ENCODE measurements around the gene IQCH.

IQCH gene

DNA sequence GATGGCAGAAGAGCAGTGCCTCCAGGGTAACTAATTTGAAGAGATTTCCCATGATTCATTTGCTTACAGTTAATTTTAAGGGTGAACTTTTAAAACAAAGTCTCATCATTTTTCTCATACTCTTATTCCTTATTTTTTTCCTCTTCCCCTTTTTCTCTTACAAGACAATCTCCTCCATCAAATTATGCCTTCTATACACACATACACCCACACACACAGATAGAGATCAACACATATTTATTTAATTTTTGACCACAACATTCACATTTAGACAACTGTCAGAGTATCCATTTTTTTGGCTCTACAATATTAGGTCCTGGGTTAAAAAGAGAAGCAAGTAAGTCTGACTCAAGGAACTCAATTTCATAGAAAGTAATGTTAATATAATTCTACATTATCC, 37.7 kb upstream of the IQCH start:
- no peak overlapping the region for H3K4me3 ChIP-seq (ENCODE audit: low read depth, low read length)
- no peak for DNase-seq (ENCODE audit: low read depth)
- TF ChIP-seq, protein P1, sequence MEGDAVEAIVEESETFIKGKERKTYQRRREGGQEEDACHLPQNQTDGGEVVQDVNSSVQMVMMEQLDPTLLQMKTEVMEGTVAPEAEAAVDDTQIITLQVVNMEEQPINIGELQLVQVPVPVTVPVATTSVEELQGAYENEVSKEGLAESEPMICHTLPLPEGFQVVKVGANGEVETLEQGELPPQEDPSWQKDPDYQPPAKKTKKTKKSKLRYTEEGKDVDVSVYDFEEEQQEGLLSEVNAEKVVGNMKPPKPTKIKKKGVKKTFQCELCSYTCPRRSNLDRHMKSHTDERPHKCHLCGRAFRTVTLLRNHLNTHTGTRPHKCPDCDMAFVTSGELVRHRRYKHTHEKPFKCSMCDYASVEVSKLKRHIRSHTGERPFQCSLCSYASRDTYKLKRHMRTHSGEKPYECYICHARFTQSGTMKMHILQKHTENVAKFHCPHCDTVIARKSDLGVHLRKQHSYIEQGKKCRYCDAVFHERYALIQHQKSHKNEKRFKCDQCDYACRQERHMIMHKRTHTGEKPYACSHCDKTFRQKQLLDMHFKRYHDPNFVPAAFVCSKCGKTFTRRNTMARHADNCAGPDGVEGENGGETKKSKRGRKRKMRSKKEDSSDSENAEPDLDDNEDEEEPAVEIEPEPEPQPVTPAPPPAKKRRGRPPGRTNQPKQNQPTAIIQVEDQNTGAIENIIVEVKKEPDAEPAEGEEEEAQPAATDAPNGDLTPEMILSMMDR (IDR thresholded peaks at IDR 0.05; ENCODE audit: low read depth, low read length, missing control alignments) = no peak

DNA sequence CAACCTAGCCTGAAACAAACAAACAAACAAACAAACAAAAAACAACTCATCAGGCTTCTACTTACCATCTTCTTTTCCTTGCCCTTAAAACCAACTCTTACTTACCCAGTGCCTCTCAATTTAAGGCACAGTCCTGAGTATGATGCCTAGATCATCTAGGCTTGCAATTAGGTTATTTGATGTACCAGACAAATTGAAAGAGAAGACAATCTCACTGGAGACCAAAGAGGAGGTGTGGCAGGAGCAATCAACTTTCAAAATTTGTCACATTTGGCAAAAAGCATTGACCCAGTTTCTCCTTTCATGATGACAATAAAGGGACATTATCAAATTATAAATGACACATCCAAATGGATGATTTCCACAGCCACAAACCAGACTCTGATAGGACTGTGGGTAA, 36.2 kb upstream of the IQCH start:
- no peak overlapping the region for H3K4me3 ChIP-seq (ENCODE audit: low read depth, low read length)
- DNase-seq (ENCODE audit: low read depth) = no peak
- TF ChIP-seq, protein P1 (IDR thresholded peaks at IDR 0.05; ENCODE audit: low read depth, low read length, missing control alignments) = no peak

DNA sequence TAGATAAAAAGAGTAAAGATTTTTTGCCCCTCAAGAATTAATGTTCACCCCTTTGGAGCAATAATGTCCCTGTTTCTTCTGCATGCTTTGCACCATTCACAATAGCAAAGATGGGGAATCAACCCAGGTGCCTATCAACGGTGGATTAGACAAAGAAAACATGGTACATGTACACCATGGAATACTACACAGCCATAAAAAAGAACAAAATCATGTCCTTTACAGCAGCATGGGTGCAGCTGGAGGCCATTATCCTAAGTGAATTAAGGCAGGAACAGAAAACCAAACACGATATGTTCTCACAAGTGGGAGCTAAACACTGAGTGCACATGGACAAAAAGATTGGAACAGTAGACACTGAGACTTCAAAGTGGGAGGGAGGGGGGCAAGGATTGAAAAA, 35.3 kb upstream of the IQCH start:
- no peak for DNase-seq (ENCODE audit: low read depth)
- TF ChIP-seq, protein P1 (IDR thresholded peaks at IDR 0.05; ENCODE audit: low read depth, low read length, missing control alignments) = no peak
- no peak overlapping the region for H3K4me3 ChIP-seq (ENCODE audit: low read depth, low read length)

DNA sequence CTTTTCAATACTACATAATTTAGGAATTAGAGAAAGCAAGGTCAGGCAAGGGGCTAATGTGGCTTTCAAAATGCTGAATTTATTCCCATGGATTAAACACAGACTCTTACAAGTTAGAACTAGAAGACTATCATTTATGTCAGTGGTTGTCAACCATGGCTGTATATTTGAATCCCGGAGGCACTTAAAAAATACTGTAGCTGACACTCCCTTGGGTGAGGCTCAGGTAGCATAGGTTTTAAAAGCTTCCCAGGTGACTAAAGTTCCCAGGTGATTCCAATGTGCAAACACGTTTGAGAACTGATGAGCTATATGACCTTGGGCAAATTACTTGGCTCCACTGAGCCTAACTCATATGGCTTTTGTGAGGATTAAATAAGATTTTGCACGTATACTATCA, 29.7 kb upstream of the IQCH start:
- no peak for DNase-seq (ENCODE audit: low read depth)
- no peak overlapping the region for H3K4me3 ChIP-seq (ENCODE audit: low read depth, low read length)
- TF ChIP-seq, protein P1 (IDR thresholded peaks at IDR 0.05; ENCODE audit: low read depth, low read length, missing control alignments) = no peak

DNA sequence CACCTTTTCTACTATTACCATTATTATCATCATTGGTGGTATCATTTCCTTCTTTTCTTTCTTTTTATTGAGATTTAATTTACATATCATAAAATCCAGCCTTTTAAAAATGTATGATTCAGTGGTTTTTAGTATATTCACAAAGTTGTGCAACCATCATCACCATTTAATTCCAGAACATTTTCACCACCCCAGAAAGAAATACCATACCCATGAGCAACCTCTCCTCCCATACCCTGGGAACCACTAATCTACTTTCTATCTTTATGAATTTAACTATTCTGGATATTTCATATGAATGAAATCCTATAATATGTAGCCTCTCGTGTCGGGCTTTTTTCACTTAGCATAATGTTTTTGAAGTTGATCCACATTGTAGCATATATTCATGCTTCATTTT, 29.2 kb upstream of the IQCH start:
- H3K4me3 ChIP-seq (ENCODE audit: low read depth, low read length) = no peak overlapping the region
- TF ChIP-seq, protein P1 (IDR thresholded peaks at IDR 0.05; ENCODE audit: low read depth, low read length, missing control alignments) = no peak
- DNase-seq (ENCODE audit: low read depth) = no peak

DNA sequence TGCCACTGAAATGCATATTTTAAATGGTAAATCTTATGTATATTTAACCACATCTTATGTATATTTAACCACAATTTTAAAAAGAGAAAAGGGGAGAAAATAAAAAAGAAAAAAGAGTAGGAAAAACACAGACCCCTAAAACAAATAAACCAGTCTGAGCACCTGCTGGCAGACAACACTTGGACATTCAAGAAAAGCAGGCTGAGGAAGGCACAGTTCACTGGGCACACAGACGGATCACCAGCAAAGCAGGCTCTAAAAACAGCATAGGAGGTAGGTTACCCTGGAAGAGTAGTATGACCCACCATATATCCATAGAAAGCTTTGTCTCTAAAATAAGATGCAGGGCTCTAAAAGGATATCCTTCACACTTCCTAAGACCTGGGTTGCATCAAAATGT, 27.2 kb upstream of the IQCH start:
- DNase-seq (ENCODE audit: low read depth) = no peak
- no peak overlapping the region for H3K4me3 ChIP-seq (ENCODE audit: low read depth, low read length)
- TF ChIP-seq, protein P1 (IDR thresholded peaks at IDR 0.05; ENCODE audit: low read depth, low read length, missing control alignments) = no peak

DNA sequence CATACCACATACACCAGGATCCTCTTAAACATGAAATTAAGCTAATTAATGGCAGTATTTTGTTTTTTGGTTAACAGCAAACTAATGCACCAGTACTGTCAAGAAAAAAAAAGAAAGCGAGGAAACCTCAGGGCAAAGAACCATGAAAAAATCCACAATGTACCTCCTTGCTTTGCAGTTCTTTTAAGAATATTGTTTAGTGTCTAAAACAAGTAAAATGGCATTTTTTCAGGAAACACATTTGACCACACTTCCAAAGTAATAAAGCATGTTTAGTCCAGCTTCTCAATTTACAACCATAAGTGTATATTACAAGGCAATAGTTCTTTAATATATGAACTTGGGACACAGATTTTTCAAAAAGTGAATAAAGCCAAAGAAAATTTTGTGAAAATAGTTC, 26.7 kb upstream of the IQCH start:
- TF ChIP-seq, protein P1 (IDR thresholded peaks at IDR 0.05; ENCODE audit: low read depth, low read length, missing control alignments) = no peak
- no peak overlapping the region for H3K4me3 ChIP-seq (ENCODE audit: low read depth, low read length)

More for the DNA sequence above, 26.7 kb upstream of the IQCH start:
- no peak for DNase-seq (ENCODE audit: low read depth)
